ENCODE measurements around the gene STX1B. TPM values are rescaled to one million over a fixed set of nuclear protein-coding genes. Genes with fewer than 3 reads are reported as not detected.
A peak's percentile ranks its signal among the peaks of the same experiment; 100 is the strongest.

The STX1B gene
- polyA plus RNA-seq, 3 donors, result 1.7 TPM; not detected in 2

DNA sequence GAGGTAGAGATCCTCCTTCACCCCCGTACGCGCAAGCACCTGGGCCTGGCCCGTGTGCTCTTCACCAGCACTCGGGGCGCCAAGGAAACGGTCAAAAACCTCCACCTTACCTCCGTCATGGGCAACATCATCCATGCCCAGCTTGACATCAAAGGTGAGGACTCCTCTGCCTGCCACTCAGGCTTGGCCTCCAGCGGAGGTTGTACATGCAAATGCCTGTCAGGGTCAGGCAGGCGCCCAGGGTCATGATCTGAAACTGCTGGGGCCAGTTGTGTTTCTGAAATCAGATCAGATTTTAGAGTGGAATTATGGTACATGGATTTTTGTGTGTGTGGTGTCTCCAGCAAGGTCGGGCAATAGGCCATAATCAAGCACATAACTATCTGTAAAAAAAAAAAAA lies 49.1 kb downstream of the STX1B start:
- Histone ChIP-seq H3K27me3 (ENCODE audit: control insufficient read depth in 2 of 2, insufficient read depth in 2 of 2, low read length in 2 of 2) (no peaks in the 10 kb centered on the region), H3K9ac (ENCODE audit: insufficient read depth, low read length, poor library complexity, severe bottlenecking) (no peak overlapping the region), H3K79me2 (ENCODE audit: insufficient read depth, low read length) (peaks cover 25% of the 10 kb centered on the region), H3K4me3 (replicated peaks in 1 of 3; ENCODE audit: low read depth in 2 of 3, low read length in 3 of 3) (no peak overlapping the region), H4K20me1 (ENCODE audit: insufficient read depth, low read length) (peaks cover 27% of the 10 kb centered on the region), H3K27ac (ENCODE audit: low read depth in 1 of 2, low read length in 2 of 2) (no peak overlapping the region), H3K4me1 (ENCODE audit: control insufficient read depth in 1 of 2, insufficient read depth in 2 of 2, low read length in 2 of 2) (peaks cover 13 to 20% of the 10 kb centered on the region in 2 donors), H3K9me3 (replicated peaks in 1 of 2; ENCODE audit: control insufficient read depth in 1 of 2, insufficient read depth in 1 of 2, low read length in 2 of 2) (no peaks in the 10 kb centered on the region), H3K36me3 (replicated peaks in 1 of 2; ENCODE audit: control insufficient read depth in 1 of 2, insufficient read depth in 2 of 2, low read length in 2 of 2) (peaks cover 68 to 74% of the 10 kb centered on the region in 2 donors), H3K4me2 (replicated peaks; ENCODE audit: extremely low read depth, low read length, poor library complexity, severe bottlenecking) (no peak overlapping the region), H2AFZ (ENCODE audit: insufficient read depth, low read depth, low read length, poor library complexity, severe bottlenecking) (no peak overlapping the region)
- TF ChIP-seq, protein P1, sequence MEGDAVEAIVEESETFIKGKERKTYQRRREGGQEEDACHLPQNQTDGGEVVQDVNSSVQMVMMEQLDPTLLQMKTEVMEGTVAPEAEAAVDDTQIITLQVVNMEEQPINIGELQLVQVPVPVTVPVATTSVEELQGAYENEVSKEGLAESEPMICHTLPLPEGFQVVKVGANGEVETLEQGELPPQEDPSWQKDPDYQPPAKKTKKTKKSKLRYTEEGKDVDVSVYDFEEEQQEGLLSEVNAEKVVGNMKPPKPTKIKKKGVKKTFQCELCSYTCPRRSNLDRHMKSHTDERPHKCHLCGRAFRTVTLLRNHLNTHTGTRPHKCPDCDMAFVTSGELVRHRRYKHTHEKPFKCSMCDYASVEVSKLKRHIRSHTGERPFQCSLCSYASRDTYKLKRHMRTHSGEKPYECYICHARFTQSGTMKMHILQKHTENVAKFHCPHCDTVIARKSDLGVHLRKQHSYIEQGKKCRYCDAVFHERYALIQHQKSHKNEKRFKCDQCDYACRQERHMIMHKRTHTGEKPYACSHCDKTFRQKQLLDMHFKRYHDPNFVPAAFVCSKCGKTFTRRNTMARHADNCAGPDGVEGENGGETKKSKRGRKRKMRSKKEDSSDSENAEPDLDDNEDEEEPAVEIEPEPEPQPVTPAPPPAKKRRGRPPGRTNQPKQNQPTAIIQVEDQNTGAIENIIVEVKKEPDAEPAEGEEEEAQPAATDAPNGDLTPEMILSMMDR (IDR thresholded peaks at IDR 0.05), result no peak
- H3K27me3 Mint-ChIP-seq (ENCODE audit: low read depth in 3 of 3), result peaks cover 0 to 5% (median 0%) of the 10 kb centered on the region in 3 donors
- H3K4me3 Mint-ChIP-seq, result no peak overlapping the region
- intact Hi-C loops (cut with micrococcal nuclease), result no loop called here
- no peak for DNase-seq
- WGBS (ENCODE audit: insufficient coverage), result 100% methylated on average over 9 of the region's 11 CpGs
- H3K4me1 Mint-ChIP-seq, result peaks cover 18% of the 10 kb centered on the region
- peaks cover 59 to 76% of the 10 kb centered on the region in 2 donors for H3K36me3 Mint-ChIP-seq
- peak overlapping the region in 1 of 7 donors; percentile 37 for H3K27ac Mint-ChIP-seq
- peaks cover 0 to 2% (median 0%) of the 10 kb centered on the region in 7 donors for H3K9me3 Mint-ChIP-seq

DNA sequence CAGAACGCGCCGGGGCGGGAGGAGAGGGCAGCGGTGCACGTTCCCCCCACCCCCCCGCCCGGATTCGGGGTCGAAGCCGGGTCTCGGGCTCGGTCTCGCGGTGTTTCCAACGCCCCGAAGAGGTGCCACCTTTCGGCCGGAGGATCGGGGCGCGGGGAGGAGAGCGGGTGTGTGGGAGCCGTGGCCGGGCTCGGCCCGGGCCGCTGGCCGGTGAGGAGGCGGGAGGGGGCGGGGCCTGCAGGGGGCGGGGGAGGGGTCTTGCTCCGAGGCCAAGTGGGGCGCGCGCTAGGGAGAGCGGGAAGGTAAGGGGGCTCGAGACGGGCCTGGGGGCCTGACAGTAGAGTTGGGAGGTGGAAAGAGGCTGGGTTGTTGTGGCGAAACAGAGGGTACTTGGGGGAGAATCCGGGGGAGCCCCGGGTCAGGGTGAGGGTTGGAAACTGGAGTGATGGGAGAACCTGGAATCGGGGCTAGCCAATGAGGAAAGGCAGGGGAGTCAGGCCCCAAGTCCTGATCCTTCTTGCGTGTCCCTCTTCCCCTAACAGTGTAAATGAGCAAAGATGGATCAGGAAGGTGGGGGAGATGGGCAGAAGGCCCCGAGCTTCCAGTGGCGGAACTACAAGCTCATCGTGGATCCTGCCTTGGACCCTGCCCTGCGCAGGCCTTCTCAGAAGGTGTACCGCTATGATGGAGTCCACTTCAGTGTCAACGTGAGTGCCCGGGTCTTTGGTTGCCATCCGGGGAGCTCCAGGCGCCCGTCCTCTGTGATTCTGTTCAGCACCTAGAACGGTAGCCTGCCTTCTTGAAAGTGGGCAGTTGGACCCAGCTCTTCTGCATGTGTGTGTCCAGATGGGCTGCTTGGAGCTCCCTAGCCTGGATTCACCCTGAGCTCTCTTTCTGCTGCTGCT lies 52.0 kb downstream of the STX1B start:
- H3K9ac ChIP-seq (ENCODE audit: insufficient read depth, low read length, poor library complexity, severe bottlenecking), result peak overlapping the region; percentile 89
- intact Hi-C loops (cut with micrococcal nuclease), result loop anchor here in 1 of 2 donors (10.0 kb wide), 1 partner anchor 136 kb away; the partner anchor contains the start of gene VKORC1
- H3K4me3 ChIP-seq (replicated peaks in 1 of 3; ENCODE audit: low read depth in 2 of 3, low read length in 3 of 3), result peak overlapping the region; percentile 39 to 95 (median 66)
- Mint-ChIP-seq H3K4me3 (peak overlapping the region; percentile 80 to 85), H3K27ac (peak overlapping the region; percentile 65 to 92 (median 83)), H3K4me1 (peaks cover 15% of the 10 kb centered on the region), H3K27me3 (ENCODE audit: low read depth in 3 of 3) (peaks cover 0 to 1% (median 0%) of the 10 kb centered on the region in 3 donors), H3K36me3 (peaks cover 39 to 47% of the 10 kb centered on the region in 2 donors), H3K9me3 (peaks cover 0 to 2% (median 0%) of the 10 kb centered on the region in 7 donors)
- peaks cover 45 to 47% of the 10 kb centered on the region in 2 donors for H3K36me3 ChIP-seq (replicated peaks in 1 of 2; ENCODE audit: control insufficient read depth in 1 of 2, insufficient read depth in 2 of 2, low read length in 2 of 2)
- H3K9me3 ChIP-seq (replicated peaks in 1 of 2; ENCODE audit: control insufficient read depth in 1 of 2, insufficient read depth in 1 of 2, low read length in 2 of 2), result no peaks in the 10 kb centered on the region
- DNase-seq, result peak; percentile 29 to 64 (median 44)
- peaks cover 25% of the 10 kb centered on the region for H3K79me2 ChIP-seq (ENCODE audit: insufficient read depth, low read length)
- peak overlapping the region; percentile 100 for H3K4me2 ChIP-seq (replicated peaks; ENCODE audit: extremely low read depth, low read length, poor library complexity, severe bottlenecking)
- H3K27me3 ChIP-seq (ENCODE audit: control insufficient read depth in 2 of 2, insufficient read depth in 2 of 2, low read length in 2 of 2), result no peaks in the 10 kb centered on the region
- no peak overlapping the region for H2AFZ ChIP-seq (ENCODE audit: insufficient read depth, low read depth, low read length, poor library complexity, severe bottlenecking)
- H3K4me1 ChIP-seq (ENCODE audit: control insufficient read depth in 1 of 2, insufficient read depth in 2 of 2, low read length in 2 of 2), result peaks cover 13 to 21% of the 10 kb centered on the region in 2 donors
- 34% methylated on average over 22 of the region's 55 CpGs for WGBS (ENCODE audit: insufficient coverage)
- peaks cover 40% of the 10 kb centered on the region for H4K20me1 ChIP-seq (ENCODE audit: insufficient read depth, low read length)
- peak overlapping the region in 1 of 2 donors; percentile 43 for H3K27ac ChIP-seq (ENCODE audit: low read depth in 1 of 2, low read length in 2 of 2)
- TF ChIP-seq, protein P1 (IDR thresholded peaks at IDR 0.05), result no peak

Measured in CD14-positive monocyte (primary cell).